Cerebellar nuclear complex (tissue), 1 donor: Measurements from ENCODE around the gene GLIPR2.
"Not testable (repeated sequence)": the region's sequence is repeated elsewhere in the genome, so short reads cannot be mapped to it uniquely, and the experiment has no call there.

ENCODE experiments used
- DNase-seq, 2 experiments: peaks; one replicate each; lab custom pipeline; 2025; lab: John Stamatoyannopoulos, UW

The GLIPR2 gene, protein sequence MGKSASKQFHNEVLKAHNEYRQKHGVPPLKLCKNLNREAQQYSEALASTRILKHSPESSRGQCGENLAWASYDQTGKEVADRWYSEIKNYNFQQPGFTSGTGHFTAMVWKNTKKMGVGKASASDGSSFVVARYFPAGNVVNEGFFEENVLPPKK

GRCh38 chr9:36136272-36136893, at the start of gene GLIPR2:
GLIPR2 (plus strand) TSS chr9:36136733; CDS start chr9:36136779, 46 bp downstream.
- DNase-seq, result no peak

DNA sequence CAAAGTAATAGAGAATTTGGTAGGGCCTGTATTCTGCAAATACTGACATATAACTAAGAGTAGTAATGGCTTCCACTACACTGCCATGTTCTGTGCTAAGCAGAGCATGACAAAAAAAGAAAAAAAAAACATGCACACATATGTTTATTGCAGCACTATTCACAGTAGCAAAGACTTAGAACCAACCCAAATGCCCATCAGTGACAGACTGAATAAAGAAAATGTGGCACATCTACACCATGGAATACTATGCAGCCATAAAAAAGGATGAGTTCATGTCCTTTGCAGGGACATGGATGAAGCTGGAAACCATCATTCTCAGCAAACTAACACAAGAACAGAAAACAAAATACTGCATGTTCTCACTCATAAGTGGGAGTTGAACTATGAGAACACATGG, 49.5 kb upstream of the GLIPR2 start:
- not testable (repeated sequence) for DNase-seq

DNA sequence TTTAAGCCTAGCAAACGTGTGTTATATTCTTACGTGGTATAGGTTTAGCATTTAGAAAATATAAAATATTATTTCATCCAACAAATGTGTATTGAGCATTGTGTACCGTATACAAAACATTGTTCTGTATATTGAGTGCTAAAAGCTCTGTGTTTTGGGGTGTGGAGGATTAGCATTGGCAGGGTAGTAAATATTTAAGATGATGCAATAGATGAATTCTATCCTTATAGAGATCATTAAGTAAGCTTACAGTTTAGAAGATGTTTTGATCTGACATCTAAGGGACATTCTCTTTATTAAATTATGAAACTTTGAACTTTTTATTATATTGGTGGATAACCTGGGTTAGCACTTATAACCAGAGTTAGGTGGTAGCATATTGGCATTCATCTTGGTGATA, 48.5 kb upstream of the GLIPR2 start:
- no peak for DNase-seq

GRCh38 chr9:36091026-36091953, 45.2 kb upstream of the GLIPR2 start:
- DNase-seq, result no peak

- DNase-seq, result no peak
These were observed 44.5 kb upstream of the GLIPR2 start for GRCh38 chr9:36092014-36092413.

GRCh38 chr9:36092509-36093215, 43.9 kb upstream of the GLIPR2 start:
- DNase-seq, result no peak

DNA sequence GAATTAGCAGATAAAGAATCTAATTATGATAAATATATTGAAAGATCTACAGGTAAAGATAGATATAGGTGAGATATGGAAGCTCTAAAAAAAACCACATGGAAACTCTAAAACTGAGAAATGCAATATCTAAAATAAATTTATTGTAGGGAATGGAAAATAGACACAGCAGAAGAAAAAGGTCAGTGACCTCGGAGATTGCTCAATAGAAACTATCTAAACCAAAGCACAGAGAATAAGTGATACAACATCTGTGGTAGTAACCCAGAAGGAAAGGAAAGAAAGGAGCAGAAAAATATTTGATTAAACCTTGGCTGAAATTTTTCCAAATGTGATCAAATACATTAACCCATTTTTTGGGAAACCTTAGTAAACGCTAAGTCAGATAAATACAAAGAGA, 43.1 kb upstream of the GLIPR2 start:
- DNase-seq, result no peak

GRCh38 chr9:36099718-36100117, 36.8 kb upstream of the GLIPR2 start:
- DNase-seq, result no peak

- no peak for DNase-seq
These were observed 36.0 kb upstream of the GLIPR2 start for GRCh38 chr9:36100532-36100931.

- no peak for DNase-seq
These were observed 34.4 kb upstream of the GLIPR2 start for GRCh38 chr9:36101916-36102741.

GRCh38 chr9:36102742-36103495, 33.6 kb upstream of the GLIPR2 start:
- peak; percentile 14 to 63 for DNase-seq

DNA sequence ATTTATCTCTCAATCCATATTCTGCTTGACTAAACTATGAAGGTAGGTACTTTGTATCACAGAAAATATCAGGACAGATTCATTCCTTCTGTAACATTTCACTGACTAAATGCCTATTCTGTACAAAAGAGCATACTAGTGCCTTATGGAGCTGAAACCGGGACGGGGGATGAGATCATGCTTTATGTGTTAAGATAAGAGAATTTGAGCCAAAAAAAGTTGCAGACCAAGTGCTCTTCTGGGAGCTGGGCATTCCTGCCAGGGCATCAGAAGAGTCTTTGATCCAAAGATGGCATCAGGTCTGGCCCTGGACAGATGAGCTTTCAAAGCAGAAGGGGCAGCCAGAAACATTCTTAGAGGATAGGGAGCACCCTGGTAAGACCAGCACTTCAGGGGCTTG, 27.5 kb upstream of the GLIPR2 start:
- no peak for DNase-seq

DNA sequence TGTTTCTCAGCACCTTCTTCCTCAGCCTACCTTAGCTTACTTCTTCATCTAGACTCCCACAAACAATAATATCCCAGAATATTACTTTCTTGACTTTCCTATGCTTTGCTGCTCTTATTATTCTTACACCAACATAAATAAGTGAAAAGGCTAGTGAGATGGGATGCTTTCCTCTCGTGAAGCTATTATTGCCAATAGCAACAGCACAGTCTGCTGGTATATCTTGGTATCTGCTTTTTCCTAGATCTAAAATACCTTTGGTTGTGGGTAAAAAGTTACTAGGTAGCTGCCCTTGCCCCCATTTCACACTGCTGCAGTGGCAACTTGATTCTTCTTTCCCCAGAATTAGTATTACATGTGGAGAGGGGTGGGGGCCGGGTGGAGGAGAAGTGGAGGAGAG, 26.1 kb upstream of the GLIPR2 start:
- DNase-seq, result no peak

- no peak for DNase-seq
These were observed 24.0 kb upstream of the GLIPR2 start for GRCh38 chr9:36112516-36112915.

GRCh38 chr9:36113999-36114398, 22.5 kb upstream of the GLIPR2 start:
- DNase-seq, result no peak

DNA sequence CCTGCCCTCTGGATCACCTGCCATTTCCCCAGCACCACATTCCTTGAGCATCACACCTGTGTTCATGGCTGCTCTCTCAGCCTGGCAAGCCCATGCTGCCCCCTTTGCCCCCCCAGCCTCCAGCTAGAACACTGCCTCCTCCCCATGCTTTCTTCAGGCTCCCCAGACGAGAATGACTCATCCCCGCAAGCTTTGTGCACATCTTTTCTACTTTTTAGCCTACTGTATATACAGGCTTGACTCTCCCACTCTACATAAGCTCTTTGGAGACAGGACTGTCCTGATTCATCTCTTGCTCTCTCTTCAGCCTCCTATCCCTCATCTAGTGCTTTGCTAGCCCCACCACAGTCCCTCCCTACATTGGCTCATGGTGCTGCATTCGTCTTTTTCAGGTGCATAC, 19.9 kb upstream of the GLIPR2 start:
- DNase-seq, result no peak

- no peak for DNase-seq
These were observed 18.3 kb upstream of the GLIPR2 start for GRCh38 chr9:36118201-36118600.

DNA sequence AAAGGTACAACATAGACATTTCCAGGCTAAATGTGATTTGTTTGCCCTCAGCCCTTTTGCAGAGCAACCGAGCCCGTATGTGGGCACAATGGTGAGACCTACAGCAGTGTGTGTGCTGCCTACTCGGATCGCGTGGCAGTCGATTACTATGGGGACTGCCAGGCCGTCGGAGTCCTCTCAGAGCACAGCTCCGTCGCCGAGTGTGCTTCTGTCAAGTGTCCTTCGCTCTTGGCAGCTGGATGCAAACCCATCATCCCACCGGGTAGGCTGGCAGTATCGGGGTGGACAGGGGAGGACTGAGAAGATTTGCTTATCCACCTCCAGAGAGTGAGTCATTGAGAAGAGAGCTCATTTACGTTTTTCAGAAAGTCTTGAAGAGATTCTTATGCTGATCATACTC, 17.8 kb upstream of the GLIPR2 start:
- DNase-seq, result no peak

DNA sequence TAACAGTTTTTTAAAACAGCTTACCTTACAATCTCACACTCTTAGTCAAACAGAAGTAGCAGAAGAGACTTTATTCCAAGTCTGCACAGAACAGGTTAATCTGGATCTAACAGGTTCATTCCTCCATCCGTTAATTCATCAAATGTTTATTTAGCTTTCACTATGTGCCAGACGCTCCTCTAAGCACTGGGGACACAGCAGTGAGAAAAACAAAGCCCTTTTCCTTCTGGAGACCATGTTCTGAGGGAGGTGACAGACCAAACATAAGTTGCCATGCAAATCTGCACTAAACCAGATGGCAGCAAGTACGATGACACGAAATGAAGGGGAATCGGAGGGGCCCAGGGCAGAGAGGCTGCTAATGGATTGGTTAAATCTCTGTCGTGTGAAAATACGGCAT, 17.1 kb upstream of the GLIPR2 start:
- no peak for DNase-seq

DNA sequence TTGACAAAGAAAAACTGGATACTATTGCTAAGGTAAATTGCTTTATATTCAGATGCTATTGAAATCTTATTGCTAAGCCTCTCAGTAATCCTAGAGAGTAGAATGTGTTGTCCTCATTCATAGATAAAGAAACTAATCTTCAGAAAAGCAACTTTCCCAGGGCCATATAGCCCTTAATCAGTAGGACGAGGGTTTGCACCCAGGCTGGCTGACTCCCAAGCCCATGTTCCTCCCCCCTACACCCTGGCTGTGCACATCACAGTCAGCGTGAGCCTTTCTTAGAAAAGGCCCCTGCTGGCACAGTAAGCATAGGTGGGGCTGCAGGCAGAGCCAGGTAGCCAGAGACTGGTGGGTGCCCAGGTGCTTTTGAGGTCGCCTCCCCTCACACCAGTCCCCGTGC, 15.8 kb upstream of the GLIPR2 start:
- no peak for DNase-seq

DNA sequence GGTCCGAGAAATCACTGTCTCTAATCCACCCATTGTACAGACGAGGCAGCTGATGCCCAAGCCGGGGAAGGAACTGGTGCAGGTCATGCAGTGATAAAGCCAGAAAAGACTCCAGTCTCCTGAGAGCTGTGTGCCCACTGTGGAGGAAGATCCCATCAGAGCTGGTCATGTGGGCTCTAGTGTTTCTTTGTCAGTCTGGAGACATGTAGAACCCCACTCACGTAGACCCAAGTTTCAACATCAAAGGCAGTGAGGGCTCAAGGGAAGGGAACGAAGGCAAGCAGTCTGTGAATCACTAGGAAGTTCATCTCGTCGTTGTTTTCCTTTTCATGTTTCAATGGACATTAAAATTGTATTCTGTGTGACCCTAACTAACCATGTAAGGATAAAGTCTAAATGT, 14.6 kb upstream of the GLIPR2 start:
- no peak for DNase-seq
